Measurements from ENCODE around the gene C7. TPM values are rescaled to one million over a fixed set of nuclear protein-coding genes. Genes with fewer than 3 reads are reported as not detected.
"Not testable (repeated sequence)": the region's sequence is repeated elsewhere in the genome, so short reads cannot be mapped to it uniquely, and the experiment has no call there.

The C7 gene

DNA sequence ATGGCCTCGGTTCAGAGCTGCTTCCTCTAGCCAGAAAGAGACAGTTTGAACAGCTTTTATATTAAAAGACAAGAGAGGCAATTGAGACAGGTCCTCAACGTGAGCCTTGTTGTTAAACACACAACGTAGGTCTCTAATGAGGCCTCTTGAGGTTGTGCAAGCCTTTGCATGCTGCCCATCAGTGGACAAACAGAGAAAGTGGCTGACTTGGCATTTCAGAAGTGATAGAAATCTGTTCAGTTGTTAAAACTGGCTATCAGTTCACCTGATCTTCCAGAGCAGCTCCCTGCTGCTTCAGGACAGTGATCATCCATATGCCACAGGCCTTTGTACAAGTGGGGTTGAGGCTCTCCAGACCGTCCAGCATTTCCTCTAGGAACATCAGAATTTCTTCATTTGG, 103.0 kb downstream of the C7 start:
- Histone ChIP-seq H3K36me3 (ENCODE audit: control insufficient read depth in 1 of 2, insufficient read depth in 2 of 2, low read depth in 1 of 2, low read length in 2 of 2) (no peaks in the 10 kb centered on the region), H3K18ac (ENCODE audit: low read depth in 1 of 2, low read length in 2 of 2) (no peak overlapping the region), H3K4ac (ENCODE audit: low read depth in 1 of 2, low read length in 2 of 2) (no peak overlapping the region), H2BK120ac (ENCODE audit: low read depth, low read length) (no peak overlapping the region), H2AK5ac (ENCODE audit: low read length, severe bottlenecking) (no peak overlapping the region), H2BK12ac (ENCODE audit: low read length in 2 of 2) (no peak overlapping the region), H3K4me1 (ENCODE audit: control insufficient read depth, insufficient read depth, low read depth, low read length) (no peaks in the 10 kb centered on the region), H3K14ac (ENCODE audit: low read length in 2 of 2) (no peak overlapping the region), H3K23ac (ENCODE audit: low read length in 2 of 2) (no peak overlapping the region), H3K4me2 (ENCODE audit: low read length, poor library complexity, severe bottlenecking) (no peak overlapping the region), H2AFZ (ENCODE audit: low read depth, low read length) (no peak overlapping the region), H4K91ac (ENCODE audit: low read length) (no peak overlapping the region), H4K8ac (ENCODE audit: low read length) (no peak overlapping the region), H3K27me3 (ENCODE audit: control insufficient read depth in 1 of 2, insufficient read depth in 1 of 2, low read length in 2 of 2) (no peaks in the 10 kb centered on the region), H3K27ac (ENCODE audit: low read length, poor library complexity, severe bottlenecking) (no peak overlapping the region), H3K79me1 (replicated peaks; ENCODE audit: low read length, poor library complexity, severe bottlenecking) (no peaks in the 10 kb centered on the region), H2BK5ac (ENCODE audit: low read depth, low read length, poor library complexity, severe bottlenecking) (no peak overlapping the region), H2BK15ac (ENCODE audit: low read depth, poor library complexity, severe bottlenecking) (no peak overlapping the region), H3K9ac (ENCODE audit: low read length) (no peak overlapping the region), H3K9me3 (ENCODE audit: control insufficient read depth, low read length) (no peaks in the 10 kb centered on the region), H3K4me3 (ENCODE audit: insufficient read depth in 1 of 2, low read depth in 1 of 2, low read length in 2 of 2) (no peak overlapping the region)
- WGBS = 30% methylated on average over 4 of the region's 4 CpGs
- no peak for DNase-seq

DNA sequence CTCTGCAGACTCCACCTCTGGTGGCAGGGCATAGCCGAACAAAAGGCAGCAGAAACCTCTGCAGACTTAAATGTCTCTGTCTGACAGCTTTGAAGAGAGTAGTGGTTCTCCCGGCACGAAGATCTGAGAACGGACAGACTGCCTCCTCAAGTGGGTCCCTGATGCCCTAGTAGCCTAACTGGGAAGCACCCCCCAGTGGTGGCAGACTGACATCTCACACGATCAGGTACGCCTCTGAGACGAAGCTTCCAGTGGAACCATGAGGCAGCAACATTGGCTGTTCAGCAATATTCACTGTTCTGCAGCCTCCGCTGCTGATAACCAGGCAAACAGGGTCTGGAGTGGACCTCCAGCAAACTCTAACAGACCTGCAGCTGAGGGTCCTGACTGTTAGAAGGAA, 113.3 kb downstream of the C7 start:
- H2AFZ ChIP-seq (ENCODE audit: low read depth, low read length); H4K8ac ChIP-seq (ENCODE audit: low read length); H3K9ac ChIP-seq (ENCODE audit: low read length); H4K91ac ChIP-seq (ENCODE audit: low read length); H3K4me3 ChIP-seq (ENCODE audit: insufficient read depth in 1 of 2, low read depth in 1 of 2, low read length in 2 of 2); H2BK12ac ChIP-seq (ENCODE audit: low read length in 2 of 2); H3K4me1 ChIP-seq (ENCODE audit: control insufficient read depth, insufficient read depth, low read depth, low read length); H3K4me2 ChIP-seq (ENCODE audit: low read length, poor library complexity, severe bottlenecking); H3K27ac ChIP-seq (ENCODE audit: low read length, poor library complexity, severe bottlenecking); H3K18ac ChIP-seq (ENCODE audit: low read depth in 1 of 2, low read length in 2 of 2); H2BK15ac ChIP-seq (ENCODE audit: low read depth, poor library complexity, severe bottlenecking); H3K14ac ChIP-seq (ENCODE audit: low read length in 2 of 2); DNase-seq; H3K27me3 ChIP-seq (ENCODE audit: control insufficient read depth in 1 of 2, insufficient read depth in 1 of 2, low read length in 2 of 2); H3K79me1 ChIP-seq (replicated peaks; ENCODE audit: low read length, poor library complexity, severe bottlenecking); H2BK5ac ChIP-seq (ENCODE audit: low read depth, low read length, poor library complexity, severe bottlenecking); H3K4ac ChIP-seq (ENCODE audit: low read depth in 1 of 2, low read length in 2 of 2); H3K23ac ChIP-seq (ENCODE audit: low read length in 2 of 2); H3K9me3 ChIP-seq (ENCODE audit: control insufficient read depth, low read length); H2BK120ac ChIP-seq (ENCODE audit: low read depth, low read length); H3K36me3 ChIP-seq (ENCODE audit: control insufficient read depth in 1 of 2, insufficient read depth in 2 of 2, low read depth in 1 of 2, low read length in 2 of 2); H2AK5ac ChIP-seq (ENCODE audit: low read length, severe bottlenecking): not testable (repeated sequence)
- 93% methylated on average over 8 of the region's 8 CpGs for WGBS

Small RNAs within 50 kb of the gene (small RNA-seq; reads per million reads assigned to genes)
- gene AC114967.1 (ENCODE audit: low read depth) (not detected), gene RNU7-161P (ENCODE audit: low read depth) (not detected)
